Measurements from ENCODE around the gene ORAI3. TPM values are rescaled to one million over a fixed set of nuclear protein-coding genes. Genes with fewer than 3 reads are reported as not detected.

Gene ORAI3
- 10.8 to 13.5 TPM (median 13.2 TPM) in 3 replicates for total RNA-seq (2021)
- Bru-seq, nascent RNA = percentile 52 among the genes with signal in this experiment
- long read RNA-seq, experiment 1, transcript ORAI3-201 (2 exons, 2,206 nt) = major isoform, 35 of 35 reads
- long read RNA-seq, experiment 1, partial matches to known transcripts = 0 of 35 reads
- long read RNA-seq, experiment 1, other reads (novel, unspliced or antisense) = 0 of 35 reads
- long read RNA-seq, experiment 2, transcript ORAI3-201 (2 exons, 2,206 nt) = major isoform, 15 of 20 reads
- long read RNA-seq, experiment 2, partial matches to known transcripts = 0 of 20 reads
- long read RNA-seq, experiment 2, other reads (novel, unspliced or antisense) = 5 of 20 reads
- long read RNA-seq, experiment 3 = 0 reads

GRCh38 chr16:30948667-30949649 lies at the start of gene ORAI3:
TSS of gene ORAI3 (plus strand) at chr16:30949068. CDS start at chr16:30949290, 222 bp downstream.
- Mint-ChIP-seq H3K9me3 (no peaks in the 10 kb centered on the region), H3K4me3 (peak within 1 kb of the TSS; percentile 85), H3K27me3 (ENCODE audit: low read depth) (no peaks in the 10 kb centered on the region), H3K36me3 (peaks cover 15% of the 10 kb centered on the region), H3K27ac (peak within 1 kb of the TSS; percentile 93), H3K4me1 (peaks cover 25% of the 10 kb centered on the region)
- ChIA-PET POLR2A (interaction anchor here (0.5 kb wide), 1 partner anchor 56 kb away, joined by 3 read pairs; no protein-coding TSS in a partner anchor), CTCF (interaction anchor here (0.7 to 1.8 kb wide), 7 partner anchors 7 to 908 kb away, joined by 3 to 9 read pairs (median 4); partner anchors contain the start of gene HSD3B7)
- ATAC-seq (peak; percentile 18), DNase-seq (ENCODE audit: low spot score) (peak; percentile 69)
- TF ChIP-seq GRHL2 (CRISPR knock-in tag; IDR thresholded peaks at IDR 0.05; ENCODE audit: insufficient replicate concordance, severe bottlenecking) = no peak
- TF ChIP-seq, protein P1, sequence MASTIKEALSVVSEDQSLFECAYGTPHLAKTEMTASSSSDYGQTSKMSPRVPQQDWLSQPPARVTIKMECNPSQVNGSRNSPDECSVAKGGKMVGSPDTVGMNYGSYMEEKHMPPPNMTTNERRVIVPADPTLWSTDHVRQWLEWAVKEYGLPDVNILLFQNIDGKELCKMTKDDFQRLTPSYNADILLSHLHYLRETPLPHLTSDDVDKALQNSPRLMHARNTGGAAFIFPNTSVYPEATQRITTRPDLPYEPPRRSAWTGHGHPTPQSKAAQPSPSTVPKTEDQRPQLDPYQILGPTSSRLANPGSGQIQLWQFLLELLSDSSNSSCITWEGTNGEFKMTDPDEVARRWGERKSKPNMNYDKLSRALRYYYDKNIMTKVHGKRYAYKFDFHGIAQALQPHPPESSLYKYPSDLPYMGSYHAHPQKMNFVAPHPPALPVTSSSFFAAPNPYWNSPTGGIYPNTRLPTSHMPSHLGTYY (CRISPR knock-in tag; IDR thresholded peaks at IDR 0.05) = 0 out of 2 replicates have a peak, but pooled peaks have one; percentile 54
- no peak for TF ChIP-seq CBFB (CRISPR knock-in tag; IDR thresholded peaks at IDR 0.05; ENCODE audit: low read depth)
- no peak for TF ChIP-seq NR2C2 (CRISPR knock-in tag; IDR thresholded peaks at IDR 0.05)
- TF ChIP-seq TCF7 (CRISPR knock-in tag; IDR thresholded peaks at IDR 0.05; ENCODE audit: low read depth) = no peak
- TF ChIP-seq, protein P2, sequence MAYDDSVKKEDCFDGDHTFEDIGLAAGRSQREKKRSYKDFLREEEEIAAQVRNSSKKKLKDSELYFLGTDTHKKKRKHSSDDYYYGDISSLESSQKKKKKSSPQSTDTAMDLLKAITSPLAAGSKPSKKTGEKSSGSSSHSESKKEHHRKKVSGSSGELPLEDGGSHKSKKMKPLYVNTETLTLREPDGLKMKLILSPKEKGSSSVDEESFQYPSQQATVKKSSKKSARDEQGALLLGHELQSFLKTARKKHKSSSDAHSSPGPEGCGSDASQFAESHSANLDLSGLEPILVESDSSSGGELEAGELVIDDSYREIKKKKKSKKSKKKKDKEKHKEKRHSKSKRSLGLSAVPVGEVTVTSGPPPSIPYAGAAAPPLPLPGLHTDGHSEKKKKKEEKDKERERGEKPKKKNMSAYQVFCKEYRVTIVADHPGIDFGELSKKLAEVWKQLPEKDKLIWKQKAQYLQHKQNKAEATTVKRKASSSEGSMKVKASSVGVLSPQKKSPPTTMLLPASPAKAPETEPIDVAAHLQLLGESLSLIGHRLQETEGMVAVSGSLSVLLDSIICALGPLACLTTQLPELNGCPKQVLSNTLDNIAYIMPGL (CRISPR knock-in tag; IDR thresholded peaks at IDR 0.05) = peak; percentile 64; the same call in 1 of the 2 replicates
- TF ChIP-seq, protein P3, sequence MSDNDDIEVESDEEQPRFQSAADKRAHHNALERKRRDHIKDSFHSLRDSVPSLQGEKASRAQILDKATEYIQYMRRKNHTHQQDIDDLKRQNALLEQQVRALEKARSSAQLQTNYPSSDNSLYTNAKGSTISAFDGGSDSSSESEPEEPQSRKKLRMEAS (CRISPR knock-in tag; IDR thresholded peaks at IDR 0.05) = no peak
- no peak for TF ChIP-seq RORB (CRISPR knock-in tag; IDR thresholded peaks at IDR 0.05)
- TF ChIP-seq MLX (CRISPR knock-in tag; IDR thresholded peaks at IDR 0.05) = no peak
- TF ChIP-seq ZBTB21 (CRISPR knock-in tag; IDR thresholded peaks at IDR 0.05; ENCODE audit: borderline replicate concordance) = 0 out of 2 replicates have a peak, but pooled peaks have one; percentile 63
- TF ChIP-seq ZNF232 (CRISPR knock-in tag; IDR thresholded peaks at IDR 0.05) = no peak
- no peak for TF ChIP-seq NR3C1 (CRISPR knock-in tag; conservative IDR thresholded peaks at IDR 0.05; ENCODE audit: low read depth)
- peak; percentile 16 for TF ChIP-seq NFATC4 (CRISPR knock-in tag; IDR thresholded peaks at IDR 0.05)
- no peak; the same call in none of the 2 replicates for TF ChIP-seq GABPB1 (CRISPR knock-in tag; IDR thresholded peaks at IDR 0.05)
- no peak for TF ChIP-seq FOXJ3 (CRISPR knock-in tag; IDR thresholded peaks at IDR 0.05; ENCODE audit: borderline replicate concordance)
- TF ChIP-seq JUN (CRISPR knock-in tag; IDR thresholded peaks at IDR 0.05) = peak; percentile 22; the same call in 1 of the 2 replicates
- TF ChIP-seq E2F1 (CRISPR knock-in tag; IDR thresholded peaks at IDR 0.05) = no peak
- TF ChIP-seq NFYB (CRISPR knock-in tag; conservative IDR thresholded peaks at IDR 0.05; ENCODE audit: low read depth) = no peak
- TF ChIP-seq MYBL2 (CRISPR knock-in tag; IDR thresholded peaks at IDR 0.05) = no peak
- TF ChIP-seq PRDM15 (CRISPR knock-in tag; IDR thresholded peaks at IDR 0.05) = no peak
- TF ChIP-seq ZNF121 (CRISPR knock-in tag; IDR thresholded peaks at IDR 0.05) = no peak
- no peak for TF ChIP-seq GTF2I (CRISPR knock-in tag; conservative IDR thresholded peaks at IDR 0.05)
- TF ChIP-seq SMAD4 (CRISPR knock-in tag; IDR thresholded peaks at IDR 0.05) = no peak
- TF ChIP-seq, protein P4, sequence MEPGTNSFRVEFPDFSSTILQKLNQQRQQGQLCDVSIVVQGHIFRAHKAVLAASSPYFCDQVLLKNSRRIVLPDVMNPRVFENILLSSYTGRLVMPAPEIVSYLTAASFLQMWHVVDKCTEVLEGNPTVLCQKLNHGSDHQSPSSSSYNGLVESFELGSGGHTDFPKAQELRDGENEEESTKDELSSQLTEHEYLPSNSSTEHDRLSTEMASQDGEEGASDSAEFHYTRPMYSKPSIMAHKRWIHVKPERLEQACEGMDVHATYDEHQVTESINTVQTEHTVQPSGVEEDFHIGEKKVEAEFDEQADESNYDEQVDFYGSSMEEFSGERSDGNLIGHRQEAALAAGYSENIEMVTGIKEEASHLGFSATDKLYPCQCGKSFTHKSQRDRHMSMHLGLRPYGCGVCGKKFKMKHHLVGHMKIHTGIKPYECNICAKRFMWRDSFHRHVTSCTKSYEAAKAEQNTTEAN (CRISPR knock-in tag; IDR thresholded peaks at IDR 0.05) = no peak
- TF ChIP-seq, protein P5, sequence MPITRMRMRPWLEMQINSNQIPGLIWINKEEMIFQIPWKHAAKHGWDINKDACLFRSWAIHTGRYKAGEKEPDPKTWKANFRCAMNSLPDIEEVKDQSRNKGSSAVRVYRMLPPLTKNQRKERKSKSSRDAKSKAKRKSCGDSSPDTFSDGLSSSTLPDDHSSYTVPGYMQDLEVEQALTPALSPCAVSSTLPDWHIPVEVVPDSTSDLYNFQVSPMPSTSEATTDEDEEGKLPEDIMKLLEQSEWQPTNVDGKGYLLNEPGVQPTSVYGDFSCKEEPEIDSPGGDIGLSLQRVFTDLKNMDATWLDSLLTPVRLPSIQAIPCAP (CRISPR knock-in tag; IDR thresholded peaks at IDR 0.05) = no peak

Data from WTC11 (cell line).